SKM-1 treated with dmso at 0.1 percent for 144 hours (cell line): Measurements from ENCODE around the gene ING4.
"Not testable (repeated sequence)": the region's sequence is repeated elsewhere in the genome, so short reads cannot be mapped to it uniquely, and the experiment has no call there.

ENCODE experiments used
- DNase-seq: peaks from one replicate; lab custom pipeline; 2025; ENCODE audit not compliant: unreplicated experiment; lab: John Stamatoyannopoulos, UW

ING4 gene

DNA sequence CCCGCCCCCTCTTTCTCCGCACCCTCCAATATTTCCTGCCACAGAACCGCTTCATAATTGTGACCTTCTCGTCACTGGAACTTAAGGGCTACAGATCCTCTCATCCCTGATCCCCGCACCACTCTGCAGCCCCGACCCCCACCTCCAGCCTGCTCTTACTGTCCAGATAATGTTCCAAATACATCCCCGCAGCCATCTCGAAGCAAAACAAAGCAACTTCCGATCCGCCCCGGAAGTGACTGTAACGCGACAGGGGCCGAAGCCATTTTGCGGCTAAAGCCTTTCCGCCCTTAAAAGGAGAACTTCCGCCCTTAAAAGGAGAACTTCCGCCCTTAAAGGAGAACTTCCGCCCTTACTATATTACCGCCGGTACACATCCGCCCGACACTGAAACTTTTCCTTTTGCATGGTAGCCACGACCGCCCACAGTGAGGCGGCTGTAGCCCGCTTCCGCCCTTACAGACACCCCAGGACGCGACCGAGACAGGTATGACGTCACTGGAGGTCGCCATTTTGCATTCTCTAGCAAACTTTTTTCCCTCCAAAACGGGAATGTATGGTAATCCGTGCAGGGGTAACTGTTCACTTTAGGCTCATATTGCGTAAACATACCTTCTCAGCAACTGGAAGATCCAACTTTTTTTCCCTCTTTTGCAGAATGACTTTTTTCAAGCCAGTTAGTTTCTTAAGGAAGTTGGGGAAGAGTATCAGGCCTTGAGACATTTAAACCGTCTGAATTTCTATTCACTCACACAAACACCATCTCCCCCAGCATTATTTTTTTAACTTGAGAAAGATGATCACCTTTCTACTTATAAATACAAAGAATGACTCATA is at the start of gene ING4:
Gene ING4 (minus strand): TSS at position 214 of the 837 bp plus-strand sequence. CDS start 18 bp downstream, at position 196.
- peak; percentile 92 for DNase-seq

DNA sequence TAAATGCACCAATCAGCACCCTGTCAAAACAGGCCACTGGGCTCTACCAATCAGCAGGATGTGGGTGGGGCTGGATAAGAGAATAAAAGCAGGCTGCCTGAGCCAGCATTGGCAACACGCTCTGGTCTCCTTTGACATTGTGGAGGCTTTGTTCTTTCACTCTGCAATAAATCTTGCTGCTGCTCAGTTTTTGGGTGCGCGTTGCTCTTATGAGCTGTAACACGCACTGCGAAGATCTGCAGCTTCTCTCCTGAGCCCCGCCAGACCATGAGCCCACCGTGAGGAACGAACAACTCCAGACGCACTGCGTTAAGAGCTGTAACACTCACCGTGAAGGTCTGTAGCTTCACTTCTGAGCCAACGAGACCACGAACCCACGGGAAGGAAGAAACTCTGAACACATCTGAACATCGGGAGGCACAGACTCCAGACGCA is 46.1 kb upstream of the ING4 start:
- DNase-seq, result no peak

DNA sequence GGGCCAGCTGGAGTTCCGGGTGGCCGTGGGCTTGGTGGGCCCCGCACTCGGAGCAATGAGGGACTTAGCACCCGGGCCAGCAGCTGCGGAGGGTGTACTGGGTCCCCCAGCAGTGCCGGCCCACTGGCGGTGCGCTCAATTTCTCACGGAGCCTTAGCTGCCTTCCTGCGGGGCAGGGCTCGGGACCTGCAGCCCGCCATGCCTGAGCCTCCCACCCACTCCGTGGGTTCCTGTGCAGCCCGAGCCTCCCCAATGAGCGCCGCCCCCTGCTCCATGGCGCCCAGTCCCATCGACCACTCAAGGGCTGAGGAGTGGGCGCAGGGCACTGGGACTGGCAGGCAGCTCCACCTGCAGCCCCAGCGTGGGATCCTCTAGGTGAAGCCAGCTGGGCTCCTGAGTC is 45.4 kb upstream of the ING4 start:
- not testable (repeated sequence) for DNase-seq

DNA sequence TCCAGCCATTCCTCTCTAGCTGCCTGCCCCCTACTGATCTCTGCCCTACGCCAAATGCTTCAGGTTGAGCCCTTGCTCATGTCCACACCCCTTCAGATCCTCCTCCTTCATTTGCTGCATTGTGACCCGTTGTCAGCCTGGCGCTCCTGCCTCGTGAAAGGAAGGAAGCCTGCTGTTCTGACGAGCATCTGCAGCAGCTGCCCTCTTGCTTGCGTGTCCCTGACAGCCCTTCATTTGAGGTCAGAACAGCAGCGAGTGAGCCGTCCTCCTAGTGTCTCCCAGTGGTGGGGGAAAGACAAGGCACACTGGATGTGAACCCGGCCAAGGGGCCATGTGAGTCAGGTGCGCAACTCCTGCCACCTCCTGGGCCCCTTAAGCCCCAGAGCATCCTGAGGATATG is 40.7 kb upstream of the ING4 start:
- DNase-seq, result no peak

DNA sequence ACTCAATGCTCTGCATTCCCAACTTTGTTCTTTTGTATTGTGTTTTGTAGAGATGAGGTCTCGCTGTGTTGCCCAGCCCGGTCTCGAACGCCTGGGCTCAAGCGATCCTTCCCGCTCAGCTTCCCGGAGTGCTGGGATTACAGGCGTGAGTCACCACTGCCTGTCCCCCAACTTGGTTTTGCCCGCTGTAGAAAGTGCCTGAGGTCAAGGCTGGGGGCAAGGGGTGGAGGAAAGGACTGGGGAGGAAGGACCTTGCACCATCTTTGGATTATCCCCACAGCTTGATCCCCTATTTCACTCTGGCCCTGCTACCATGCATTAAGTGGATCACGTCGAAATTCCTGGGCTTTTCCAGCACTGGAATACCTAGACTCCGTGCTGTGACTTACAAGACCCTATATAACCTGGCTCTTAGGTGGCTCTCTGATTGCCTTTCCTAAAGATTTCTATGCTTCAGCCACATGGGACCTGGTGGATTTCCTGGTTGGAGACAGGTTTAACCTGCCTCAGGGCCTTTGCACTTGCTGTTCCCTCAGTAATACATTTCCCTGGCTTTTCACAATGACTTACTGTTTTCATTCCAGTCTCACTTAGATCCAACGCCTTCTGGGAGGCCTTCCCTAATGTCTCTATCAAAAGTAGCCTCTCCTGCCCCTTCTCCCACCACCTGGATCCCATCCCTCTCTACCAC is 38.3 kb upstream of the ING4 start:
- DNase-seq, result no peak

DNA sequence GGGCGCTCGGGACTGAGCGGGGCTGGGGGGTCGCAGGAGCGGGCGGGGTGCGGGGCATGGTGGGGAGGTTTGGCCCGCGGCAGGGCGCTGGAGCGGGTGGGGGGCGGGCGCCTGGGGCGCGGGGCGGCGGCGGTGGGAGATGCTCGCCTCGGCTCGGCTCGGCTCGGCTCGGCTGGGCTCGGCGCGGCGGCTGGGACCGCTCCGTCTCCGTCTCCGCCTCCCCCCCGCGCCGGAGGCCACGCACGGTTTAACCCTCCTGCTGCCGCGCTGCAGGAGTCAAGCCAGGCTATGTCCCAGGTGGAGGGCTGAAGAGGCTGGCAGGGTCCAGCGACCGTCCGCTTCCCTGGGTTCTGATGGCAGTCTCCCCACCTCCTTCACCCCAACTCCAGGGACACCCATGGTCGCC is 37.7 kb upstream of the ING4 start, which contains the start of gene PIANP:
Gene PIANP (minus strand): TSS at position 170 of the 406 bp plus-strand sequence. CDS start 2,754 bp downstream, outside the sequence.
- no peak for DNase-seq

DNA sequence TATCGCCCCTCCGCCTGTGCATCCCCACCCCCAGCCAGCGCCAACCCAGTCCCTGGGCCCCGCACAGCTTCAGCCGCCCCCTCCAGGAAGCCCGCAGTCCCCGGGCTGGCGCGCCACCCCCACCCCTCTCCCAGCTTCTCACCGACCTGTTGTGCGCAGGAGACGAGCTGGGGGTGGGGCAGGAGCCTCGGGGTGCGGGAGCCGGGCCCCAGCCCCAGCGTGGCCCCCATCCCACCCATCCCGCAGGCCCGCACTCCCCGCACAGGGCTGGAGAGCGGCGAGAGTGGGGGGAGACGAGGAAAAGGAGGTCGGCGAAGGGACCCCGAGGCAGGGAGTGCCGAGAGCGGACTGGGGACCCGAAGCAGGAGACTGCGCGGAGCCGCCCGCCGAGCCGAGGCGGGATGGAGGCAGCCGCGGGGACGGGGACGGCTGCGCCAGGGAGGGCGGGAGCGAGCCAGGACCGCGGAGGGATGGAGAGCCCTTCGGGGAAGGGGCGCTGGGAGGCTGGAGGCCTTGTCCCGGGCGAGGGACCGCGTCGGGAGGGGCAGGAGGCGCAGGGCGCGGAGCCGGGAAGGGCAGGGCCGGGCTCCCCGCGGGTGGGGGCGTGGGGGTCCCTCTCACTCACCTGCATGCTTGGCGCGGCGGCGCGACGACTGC is 37.2 kb upstream of the ING4 start:
- no peak for DNase-seq

DNA sequence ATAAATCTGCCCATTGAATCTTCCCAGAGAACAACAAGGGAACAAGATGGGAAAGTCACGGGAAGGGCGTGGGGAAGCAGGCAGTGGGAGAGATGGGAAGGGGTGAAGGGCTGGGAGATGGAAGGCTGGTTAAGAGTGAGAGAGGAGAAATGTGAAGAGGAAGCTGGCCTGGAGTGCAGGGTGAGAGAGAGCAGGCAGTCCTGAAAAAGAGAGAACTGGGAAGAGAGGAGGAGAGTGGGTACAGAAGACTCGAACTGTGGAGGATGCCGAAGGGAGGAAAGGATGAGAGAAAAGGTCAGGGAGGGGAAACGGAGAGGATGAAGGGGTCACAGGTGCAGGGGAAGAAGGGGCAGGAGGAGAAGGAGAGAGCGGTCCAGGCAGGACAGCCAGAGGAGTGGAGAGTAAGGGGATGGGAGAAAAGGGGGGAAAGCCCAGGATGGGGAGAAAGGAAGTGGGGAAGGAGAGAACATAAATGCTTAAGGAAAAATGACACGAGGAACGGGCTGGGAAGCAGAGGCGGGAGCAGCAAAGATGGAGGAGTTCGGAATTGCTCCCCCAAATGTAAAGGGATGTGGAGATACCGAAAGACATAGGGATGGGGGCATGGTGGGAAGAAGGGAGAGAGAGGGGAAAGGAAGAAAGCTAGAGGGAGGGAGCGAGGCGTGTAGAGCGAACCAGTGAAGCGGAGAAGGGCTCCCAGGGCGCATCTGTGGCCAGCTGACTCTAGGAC is 36.5 kb upstream of the ING4 start:
- no peak for DNase-seq

DNA sequence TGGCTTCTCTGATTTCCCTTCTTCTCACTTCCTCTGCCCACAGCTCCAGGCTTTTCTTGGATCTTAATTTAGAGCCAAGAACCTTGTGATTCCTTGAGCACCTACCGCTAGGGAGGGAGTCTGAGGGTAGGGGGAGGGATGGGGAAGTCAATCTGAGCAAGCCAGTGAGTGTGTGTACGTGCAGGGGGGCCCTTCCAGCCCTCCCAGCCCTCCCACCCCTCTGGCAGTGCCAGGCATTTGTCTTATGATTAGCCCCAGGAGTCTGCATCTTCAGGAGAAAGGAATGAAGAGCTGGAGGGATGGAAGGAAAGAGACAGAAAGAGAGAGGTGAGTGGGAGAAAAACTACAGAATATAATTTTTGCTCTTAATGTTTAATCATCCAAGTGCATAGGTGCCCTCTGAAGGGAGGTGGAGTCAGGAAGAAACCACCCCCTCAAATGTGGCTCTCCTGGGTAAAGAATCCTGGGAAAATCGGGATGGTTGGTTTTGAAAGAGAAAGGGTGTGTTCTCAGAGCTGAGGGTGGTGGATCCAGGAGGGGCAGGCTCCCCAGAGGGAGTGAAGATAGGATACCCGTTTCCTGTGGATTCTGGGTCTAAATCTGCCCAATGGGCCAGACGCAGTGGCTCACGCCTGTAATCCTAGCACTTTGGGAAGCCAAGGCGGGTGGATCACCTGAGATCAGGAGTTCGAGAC is 35.6 kb upstream of the ING4 start:
- DNase-seq, result no peak

DNA sequence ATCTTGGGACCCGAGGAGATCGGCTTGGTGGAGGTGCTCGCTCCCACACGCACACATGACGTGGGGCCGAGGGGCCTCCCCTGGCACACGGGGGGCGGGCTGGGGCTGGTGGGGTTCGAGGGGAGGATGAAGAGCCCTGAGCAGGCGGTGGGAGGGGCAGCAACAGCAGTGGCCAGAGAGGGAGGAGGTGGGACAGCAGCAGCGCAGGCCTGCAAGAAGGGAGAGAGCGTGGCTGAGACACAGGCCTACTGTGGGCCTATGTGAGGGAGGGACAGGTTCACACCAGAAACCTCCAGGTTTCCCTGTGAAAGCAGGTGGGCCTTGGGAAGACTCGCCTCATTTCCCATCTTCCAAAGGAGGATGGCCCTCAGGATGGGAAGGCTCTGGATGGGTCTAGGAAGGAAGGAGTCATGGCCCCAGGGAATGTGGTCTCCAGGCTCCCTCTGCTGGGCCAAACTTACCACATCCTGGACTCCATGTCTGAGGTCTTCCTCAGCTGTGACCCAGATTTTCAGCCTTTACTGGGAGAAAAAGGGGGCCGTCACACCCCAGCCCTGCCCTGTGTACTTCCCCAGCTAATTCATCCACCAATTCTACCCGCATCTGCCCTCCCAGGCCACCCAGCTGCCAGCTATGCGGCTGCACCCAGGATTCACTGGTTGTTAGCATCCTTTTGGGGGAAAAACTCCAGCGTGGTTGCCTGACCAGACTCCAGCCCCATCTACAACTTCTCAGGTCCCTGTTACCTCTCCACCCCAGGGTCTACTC is 34.8 kb upstream of the ING4 start:
- DNase-seq, result no peak

GRCh38 chr12:6696690-6697583 is 34.0 kb upstream of the ING4 start:
- DNase-seq, result no peak

DNA sequence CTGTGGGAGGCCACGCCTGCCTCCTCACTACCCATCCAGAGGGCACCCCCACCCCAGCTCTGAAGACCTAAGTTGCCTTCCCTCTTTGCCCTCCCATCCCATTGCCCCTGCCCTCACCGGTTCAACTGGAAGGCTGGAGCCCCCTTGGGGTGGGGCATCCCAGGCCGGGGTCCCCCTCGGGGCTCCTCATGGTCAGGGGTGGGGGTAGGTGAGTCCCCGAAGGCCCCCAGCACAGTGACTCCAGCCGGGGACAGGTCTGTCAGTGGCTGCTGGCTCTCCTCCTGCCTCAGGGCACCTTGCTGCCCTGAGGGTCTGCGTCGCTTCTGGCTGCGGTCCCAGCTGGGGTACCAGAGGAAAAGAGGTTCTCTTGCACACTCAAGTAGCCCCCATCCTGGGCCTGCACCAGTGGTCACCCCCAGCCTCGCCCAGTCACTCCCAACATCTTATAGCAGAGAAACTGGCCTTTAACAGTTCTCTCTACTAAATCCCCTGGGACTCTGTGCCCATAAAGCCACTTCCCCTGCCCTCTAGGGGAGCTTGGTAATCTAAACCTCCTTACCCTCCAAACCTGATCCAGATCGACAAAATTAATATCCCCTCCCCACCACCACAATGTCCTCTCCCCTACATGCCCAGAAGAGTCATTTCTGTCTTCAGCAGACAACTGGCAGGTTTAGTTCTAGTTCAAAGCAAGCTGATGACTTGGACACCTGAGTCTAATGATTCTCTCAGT is 32.6 kb upstream of the ING4 start:
- no peak for DNase-seq

GRCh38 chr12:6694701-6695100 is 31.8 kb upstream of the ING4 start:
- no peak for DNase-seq

DNA sequence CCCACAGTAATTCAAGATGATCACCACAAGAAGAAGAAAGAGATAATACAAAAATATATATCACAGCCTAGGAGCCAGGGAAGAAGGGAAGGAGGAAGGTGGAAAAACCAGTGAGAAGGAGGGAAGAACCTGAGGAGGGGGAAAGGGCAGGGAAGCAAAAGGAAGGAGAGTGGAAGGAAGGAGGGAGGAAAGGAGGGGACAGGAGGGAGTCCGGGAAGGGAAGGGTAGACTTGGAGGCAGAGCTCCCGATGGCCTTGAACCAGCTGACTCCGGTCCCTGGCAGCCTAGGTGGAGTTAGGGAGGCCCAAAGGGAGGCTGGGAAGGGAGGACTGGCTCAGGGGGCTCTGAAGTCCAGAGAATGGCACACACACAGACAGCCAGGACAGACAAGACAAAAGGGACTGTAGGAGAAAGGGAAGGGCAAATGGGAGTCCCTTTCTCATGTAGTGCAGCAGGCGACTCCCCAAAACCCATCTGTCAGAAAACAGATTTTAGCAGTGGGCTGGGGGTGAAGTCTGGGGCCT is 31.0 kb upstream of the ING4 start:
- no peak for DNase-seq

DNA sequence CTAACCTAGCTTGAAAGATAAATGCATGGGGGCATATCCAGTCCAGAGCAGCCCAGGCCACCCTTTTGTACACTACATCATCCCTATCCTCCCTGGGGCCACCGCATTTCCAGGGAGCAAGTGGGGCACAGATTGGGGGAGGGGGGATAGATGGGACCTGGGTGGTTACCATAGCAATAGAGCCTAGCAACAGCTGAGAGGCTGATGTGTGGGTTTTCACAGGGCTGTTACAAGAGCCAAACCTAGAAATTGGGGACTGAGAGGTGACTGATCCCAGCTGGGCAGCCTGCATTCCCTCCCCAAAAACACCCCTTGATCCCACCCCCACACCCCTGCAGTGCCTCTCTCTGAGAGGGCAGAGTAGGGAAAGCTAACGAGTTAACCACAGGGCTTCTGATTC is 30.0 kb upstream of the ING4 start:
- DNase-seq, result no peak

GRCh38 chr12:6691473-6691872 is 28.6 kb upstream of the ING4 start:
- DNase-seq, result no peak

DNA sequence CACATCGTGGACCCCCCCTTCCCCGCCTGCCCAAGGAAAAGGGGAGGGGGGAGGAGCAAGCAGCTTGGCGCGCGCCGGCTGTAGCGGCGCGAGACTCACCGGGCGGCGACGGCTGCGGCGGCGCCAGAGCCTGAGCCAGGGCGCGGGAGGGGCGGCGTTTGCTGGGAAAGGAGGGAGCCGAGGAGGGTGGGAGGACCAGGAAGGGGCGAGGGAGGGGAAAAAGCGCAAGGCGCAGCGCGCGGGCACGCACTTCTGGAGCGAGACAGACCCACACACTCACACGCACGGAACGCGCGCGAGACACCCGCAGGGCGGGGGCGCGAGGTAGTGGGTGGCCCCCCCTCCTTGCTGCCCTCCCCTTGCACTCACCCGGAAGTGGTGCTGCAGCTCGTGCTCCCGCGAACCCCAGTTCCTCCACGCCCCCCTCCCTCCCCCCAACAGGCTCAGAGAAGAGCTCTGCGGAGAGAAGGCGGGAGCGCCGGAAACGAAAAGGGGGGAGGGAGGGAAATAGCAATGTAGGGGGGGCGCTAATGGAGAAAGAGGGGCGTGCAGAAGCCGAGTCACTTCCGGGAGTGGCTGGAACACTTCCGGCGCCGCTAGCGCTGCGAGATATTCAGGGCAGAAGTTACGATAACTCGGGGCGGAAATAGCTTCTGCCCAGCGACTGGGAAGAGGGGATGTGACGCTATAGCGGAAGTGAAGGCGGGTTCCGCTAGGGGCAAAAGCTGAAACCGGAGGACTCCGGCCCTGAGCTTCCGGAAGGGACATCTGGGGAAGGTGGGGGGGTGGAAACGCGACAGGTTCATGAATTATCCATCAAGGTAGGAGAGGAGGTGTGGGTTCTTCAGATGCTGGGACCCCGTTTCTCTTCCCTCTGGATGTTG is 26.3 kb upstream of the ING4 start, which contains the start of gene ZNF384:
Gene ZNF384 (minus strand): TSS at position 377 of the 884 bp plus-strand sequence. CDS start 9,855 bp downstream, outside the sequence.
- peak; percentile 90 for DNase-seq
